Measurements from ENCODE around the gene SLC25A47.
"Not testable (repeated sequence)": the region's sequence is repeated elsewhere in the genome, so short reads cannot be mapped to it uniquely, and the experiment has no call there.

SLC25A47 gene

GRCh38 chr14:100323121-100323941, at the start of gene SLC25A47:
Gene SLC25A47 (plus strand): TSS chr14:100323339. CDS start chr14:100323415, 76 bp downstream.
- DNase-seq (ENCODE audit: low spot score), result no peak

- DNase-seq (ENCODE audit: low spot score), result no peak
These were observed 48.9 kb upstream of the SLC25A47 start for GRCh38 chr14:100274250-100274649.

DNA sequence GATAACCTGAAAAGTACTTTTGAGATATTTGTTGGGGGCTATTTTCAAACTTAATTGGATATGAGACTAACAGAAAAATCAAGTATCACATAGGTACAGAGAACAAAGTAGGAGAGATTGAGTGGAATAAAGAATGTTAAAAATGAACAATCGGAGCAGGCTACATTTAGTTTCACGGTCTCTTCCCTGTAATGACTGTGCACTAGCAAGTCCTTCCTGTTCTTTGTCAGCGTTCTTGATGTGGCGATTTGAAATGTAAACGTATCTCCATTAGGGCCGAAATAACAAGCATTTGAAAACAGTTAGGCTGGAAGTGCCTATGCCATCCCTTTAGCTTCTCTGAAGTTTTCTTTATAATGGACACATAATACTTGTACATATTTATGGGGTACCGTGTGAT, 47.9 kb upstream of the SLC25A47 start:
- no peak for DNase-seq (ENCODE audit: low spot score)

DNA sequence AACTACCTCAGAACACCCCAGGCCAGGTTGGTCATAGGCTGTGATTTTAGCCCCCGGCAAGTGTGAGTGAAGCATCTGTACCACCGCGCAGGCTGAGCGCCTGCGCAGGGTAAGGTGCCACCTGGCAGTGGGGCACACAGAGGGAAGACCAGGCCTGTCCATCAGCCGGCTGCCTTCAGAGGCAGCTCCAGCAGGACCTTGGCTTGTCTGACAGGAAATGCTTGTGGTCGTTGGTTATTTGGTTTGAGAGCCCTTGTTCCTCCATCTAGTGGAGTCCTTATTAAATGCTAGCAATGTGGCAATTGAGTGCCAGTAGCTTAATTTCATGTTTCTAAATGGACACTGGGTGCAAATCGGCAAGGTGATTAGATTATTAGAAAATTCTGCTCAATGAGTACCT, 44.4 kb upstream of the SLC25A47 start:
- DNase-seq (ENCODE audit: low spot score), result peak; percentile 45

- no peak for DNase-seq (ENCODE audit: low spot score)
These were observed 44.0 kb upstream of the SLC25A47 start for GRCh38 chr14:100279133-100279532.

GRCh38 chr14:100279563-100279962, 43.6 kb upstream of the SLC25A47 start:
- no peak for DNase-seq (ENCODE audit: low spot score)

GRCh38 chr14:100281286-100282082, 41.7 kb upstream of the SLC25A47 start:
- DNase-seq (ENCODE audit: low spot score), result no peak

GRCh38 chr14:100282083-100282350, 41.1 kb upstream of the SLC25A47 start:
- no peak for DNase-seq (ENCODE audit: low spot score)

DNA sequence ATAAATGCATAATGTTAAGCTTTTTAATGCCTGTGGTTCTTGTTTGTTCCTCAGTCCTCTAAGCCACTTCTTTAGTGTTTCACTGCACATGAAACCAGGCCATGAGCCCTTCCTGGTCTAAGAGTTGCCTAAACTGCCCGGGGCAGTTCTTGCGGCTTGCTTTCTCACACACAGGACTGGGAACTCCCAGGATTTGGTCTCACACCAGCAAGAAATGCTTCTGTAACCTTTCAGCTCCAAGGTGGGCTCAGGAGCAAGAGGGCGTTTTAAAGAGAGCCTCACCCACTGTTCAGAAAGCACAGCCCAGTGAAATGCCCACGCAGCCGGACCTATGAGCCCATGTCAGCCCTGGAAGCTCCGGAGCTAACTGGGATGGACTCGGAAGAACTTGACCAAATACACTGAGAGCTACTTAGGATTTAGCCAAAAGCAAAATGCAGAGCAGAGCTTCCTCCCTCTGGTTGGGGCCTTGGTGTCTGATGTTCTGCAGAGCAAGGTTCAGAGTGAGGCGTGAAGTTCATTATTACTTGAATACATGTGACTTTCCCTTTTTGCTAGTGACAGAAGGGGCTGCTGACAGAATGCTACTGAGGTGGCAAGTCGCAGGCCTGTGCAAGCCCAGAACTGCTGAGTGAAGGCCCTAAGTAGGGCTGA, 40.2 kb upstream of the SLC25A47 start:
- DNase-seq (ENCODE audit: low spot score), result no peak

DNA sequence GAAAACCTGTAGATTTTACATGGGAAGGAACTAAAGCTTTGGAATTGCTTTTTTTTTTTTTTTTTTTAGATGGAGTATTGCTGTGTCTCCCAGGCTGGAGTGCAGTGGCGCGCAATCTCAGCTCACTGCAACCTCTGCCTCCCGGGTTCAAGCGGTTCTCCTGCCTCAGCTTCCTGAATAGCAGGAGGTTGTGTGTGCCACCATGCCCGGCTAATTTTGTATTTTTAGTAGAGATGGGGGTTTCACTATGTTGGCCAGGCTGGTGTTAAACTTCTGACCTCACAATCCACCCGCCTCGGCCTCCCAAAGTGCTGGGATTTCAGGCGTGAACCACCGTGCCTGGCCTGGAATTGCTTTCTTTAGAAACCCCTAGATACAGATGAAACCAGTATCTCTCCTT, 39.7 kb upstream of the SLC25A47 start:
- not testable (repeated sequence) for DNase-seq (ENCODE audit: low spot score)

DNA sequence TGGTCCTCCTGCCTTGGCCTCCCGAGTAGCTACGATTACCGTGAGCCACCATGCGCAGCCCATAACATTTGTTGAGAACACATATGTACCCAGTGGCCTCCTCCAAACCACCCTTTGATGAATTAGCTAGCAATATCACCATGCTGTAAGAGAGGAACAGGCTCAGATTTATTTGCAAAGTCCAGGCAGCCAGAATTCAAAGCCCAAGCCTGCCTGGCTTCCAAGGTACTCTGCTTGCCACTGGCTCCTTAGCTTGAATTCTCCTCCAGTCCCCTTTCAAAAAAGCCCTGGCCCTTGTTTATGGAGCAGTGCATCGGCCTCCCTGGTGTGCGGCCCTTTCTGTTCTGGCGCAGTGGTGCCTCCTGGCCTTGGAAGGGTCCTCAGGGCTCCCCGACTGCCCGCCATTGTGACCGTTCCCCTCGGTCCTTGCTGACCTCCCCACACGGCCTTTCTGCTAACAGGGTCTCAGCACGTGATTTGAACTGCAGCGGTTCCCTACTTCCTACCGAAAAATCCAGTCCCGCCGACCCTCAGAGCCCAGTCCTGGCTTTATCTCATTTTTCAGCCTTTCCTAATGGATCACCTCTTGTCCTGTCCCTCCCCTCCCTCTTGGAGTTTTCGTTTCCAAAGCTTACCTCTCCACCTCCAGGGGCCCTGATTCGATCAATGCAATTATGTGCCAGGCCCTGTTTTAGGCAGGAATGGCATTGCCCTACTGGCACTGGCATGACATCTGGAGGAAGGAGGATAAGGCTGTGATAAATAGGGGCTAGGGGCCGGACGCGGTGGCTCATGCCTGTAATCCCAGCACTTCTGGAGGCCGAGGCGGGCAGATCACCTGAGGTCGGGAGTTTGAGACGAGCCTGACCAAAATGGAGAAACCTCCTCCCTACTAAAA, 38.9 kb upstream of the SLC25A47 start:
- no peak for DNase-seq (ENCODE audit: low spot score)

- no peak for DNase-seq (ENCODE audit: low spot score)
These were observed 37.9 kb upstream of the SLC25A47 start for GRCh38 chr14:100285021-100285912.

DNA sequence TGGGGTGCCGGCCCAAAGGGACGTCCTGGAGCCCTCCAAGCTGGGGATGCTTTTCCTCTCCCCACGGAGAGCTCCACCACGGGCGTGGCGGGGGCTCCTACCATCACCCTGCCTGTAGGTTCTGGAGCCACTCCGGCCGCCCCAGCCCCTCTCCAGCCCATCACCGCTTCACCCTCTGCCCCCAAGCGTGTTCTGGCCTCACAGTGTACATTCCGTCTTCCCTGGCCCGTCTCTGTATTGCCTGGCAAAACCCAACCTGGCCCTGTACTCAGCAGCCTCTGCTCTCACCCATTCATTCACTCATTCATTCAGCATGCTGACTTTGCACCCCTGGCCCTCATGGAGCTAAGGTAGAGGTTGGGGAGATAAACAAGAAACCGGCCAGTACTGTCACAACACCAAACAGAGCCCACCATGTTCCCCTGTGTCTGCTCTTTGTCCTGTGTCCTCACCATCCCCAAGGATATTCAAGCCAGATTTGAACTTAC, 37.2 kb upstream of the SLC25A47 start:
- DNase-seq (ENCODE audit: low spot score), result no peak

DNA sequence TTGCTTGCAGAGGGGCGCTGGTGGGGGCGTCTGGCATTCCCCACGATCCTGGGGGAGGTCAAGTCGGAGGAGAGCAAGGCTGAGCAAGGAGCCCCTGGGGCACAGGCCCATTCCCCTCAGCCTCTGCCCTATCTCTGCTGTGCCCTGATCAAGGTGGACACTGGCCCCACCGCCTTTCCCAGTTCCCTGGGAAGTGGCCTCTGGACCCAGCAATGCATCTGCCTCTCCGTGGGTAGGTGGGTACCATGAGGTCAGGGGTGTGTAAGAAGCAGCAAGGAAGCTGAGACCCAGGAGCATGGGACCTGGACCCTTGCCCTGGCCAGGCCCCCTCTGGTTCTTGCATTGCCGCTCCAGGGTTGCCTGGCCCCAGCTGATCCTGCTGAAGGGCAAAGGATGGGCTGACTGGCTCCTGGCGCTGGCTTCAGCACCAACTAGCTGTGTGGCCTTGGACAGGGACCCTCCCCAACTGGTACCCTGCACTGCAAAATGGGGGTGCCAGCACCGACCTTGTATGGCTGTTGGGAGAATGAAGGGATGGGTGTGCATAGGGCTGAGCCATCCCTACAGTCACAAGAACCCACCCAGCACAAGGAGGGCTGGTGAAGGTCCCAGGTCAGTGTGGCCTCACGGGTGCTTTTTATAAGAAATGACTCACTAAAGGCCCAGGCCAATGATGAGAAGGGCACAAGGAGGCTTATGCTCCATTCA, 36.5 kb upstream of the SLC25A47 start:
- DNase-seq (ENCODE audit: low spot score), result no peak

DNA sequence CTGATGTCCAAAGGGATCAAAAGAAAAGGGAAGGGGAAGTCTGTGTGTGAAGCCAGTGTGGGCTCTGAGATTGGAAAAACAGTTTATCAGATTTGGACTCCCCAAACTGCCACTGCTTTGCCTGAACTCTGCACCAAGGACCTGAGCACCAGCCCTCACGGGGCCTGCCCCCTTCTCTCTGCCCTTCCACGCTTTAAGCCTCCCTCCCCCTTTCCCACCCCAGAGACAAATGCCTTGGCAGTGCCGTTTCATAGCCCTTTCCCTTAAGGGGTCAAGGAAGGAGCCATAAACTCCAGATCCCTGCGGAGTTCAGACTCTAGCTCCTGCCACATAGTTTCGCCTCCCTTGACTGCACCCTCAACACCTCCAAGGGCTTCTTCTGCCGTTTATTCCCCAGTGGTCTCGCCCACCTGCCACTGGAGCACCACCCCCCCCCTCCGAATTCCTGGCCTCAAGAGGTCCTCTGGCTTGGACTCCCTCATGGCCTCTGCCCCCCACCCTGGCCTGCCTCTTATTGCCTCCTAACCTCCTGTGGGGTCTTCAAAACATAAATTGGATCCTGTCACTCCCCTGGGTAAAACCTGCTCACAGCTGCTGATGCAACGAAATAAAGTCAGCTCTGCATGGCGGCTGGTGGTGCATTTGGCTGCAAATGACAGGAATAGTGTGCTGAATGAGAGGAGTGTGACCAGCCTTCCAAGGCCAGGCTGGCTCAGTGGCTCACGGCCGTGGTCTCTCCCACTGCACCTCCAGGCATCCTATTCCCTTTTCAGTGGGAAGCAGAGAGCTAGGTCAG, 35.7 kb upstream of the SLC25A47 start:
- DNase-seq (ENCODE audit: low spot score), result no peak

GRCh38 chr14:100287998-100288295, 35.2 kb upstream of the SLC25A47 start:
- not testable (repeated sequence) for DNase-seq (ENCODE audit: low spot score)

- no peak for DNase-seq (ENCODE audit: low spot score)
These were observed 34.6 kb upstream of the SLC25A47 start for GRCh38 chr14:100288382-100289185.

DNA sequence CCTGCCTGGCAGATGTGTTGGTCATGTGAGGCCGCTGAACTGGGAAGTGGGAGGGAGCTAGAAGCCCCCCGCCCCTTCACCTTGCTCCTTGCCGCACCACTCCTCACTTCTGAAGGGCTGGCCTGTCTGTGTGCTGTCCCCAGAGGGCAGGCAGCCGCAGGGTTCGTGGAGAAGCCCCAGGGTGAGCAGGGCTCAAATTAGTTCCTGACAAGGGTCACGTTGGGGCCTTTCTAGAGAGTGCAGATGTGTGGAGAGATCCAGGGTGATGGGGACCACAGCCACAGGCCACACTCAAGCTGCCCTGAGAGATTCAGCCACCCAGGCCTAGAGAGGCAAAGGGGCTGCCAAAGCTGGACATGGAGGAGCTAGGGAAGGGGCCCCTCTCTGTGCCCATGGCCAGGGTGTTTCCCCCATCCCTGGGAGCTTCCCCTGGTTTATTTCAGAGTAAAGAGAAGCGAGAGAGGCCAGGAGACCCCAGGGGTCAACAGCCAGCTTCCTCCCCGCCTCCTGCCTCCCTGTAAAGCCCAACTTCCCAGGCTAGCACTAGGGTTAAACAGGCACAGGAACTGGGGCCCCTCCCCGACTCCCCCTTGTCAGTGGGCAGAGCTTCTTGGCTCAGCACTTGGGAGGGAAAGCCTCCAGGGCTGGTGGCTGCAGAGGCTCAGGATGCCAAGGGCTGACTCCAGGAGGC, 33.1 kb upstream of the SLC25A47 start:
- DNase-seq (ENCODE audit: low spot score), result no peak

Measured in pons (tissue), 1 donor.